ENCODE data around the gene XYLT2. TPM values are rescaled to one million over a fixed set of nuclear protein-coding genes. Genes with fewer than 3 reads are reported as not detected.

XYLT2 gene
- total and polyA plus RNA-seq, 2 experiments from 2014 or later, result 14.2 to 44.9 TPM

- TF ChIP-seq ETS1 (IDR thresholded peaks at IDR 0.05) (no peak), EZH2phosphoT487 (IDR thresholded peaks at IDR 0.05; ENCODE audit: unreplicated experiment) (no peak), POLR2AphosphoS5 (IDR thresholded peaks at IDR 0.05; ENCODE audit: low read depth) (no peak), REST (IDR thresholded peaks at IDR 0.05; ENCODE audit: unreplicated experiment) (no peak), CREB1 (CRISPR knock-in tag; IDR thresholded peaks at IDR 0.05; ENCODE audit: low read depth) (no peak), ZNF114 (CRISPR knock-in tag; IDR thresholded peaks at IDR 0.05) (no peak), JUNB (IDR thresholded peaks at IDR 0.05; ENCODE audit: unreplicated experiment) (no peak)
Measured at GRCh38 chr17:50367401-50367800, 21.5 kb downstream of the XYLT2 start (continued).

GRCh38 chr17:50370052-50370451, 24.1 kb downstream of the XYLT2 start:
- no peak overlapping the region for H3K27ac ChIP-seq (ENCODE audit: low read depth)
- no peak overlapping the region for H3K27ac Mint-ChIP-seq
- DNase-seq (ENCODE audit: low spot score) (no peak), ATAC-seq (no peak)
- H3K4me3 Mint-ChIP-seq, result no peak overlapping the region; the same call in 2 of the 3 replicates
- no peak overlapping the region for H3K4me2 ChIP-seq
- H3K4me1 ChIP-seq (ENCODE audit: insufficient read depth), result peaks cover 13% of the 10 kb centered on the region
- no peak overlapping the region for H3K4me3 ChIP-seq
- peaks cover 20% of the 10 kb centered on the region for H3K79me2 ChIP-seq (replicated peaks; ENCODE audit: insufficient read depth)
- no peaks in the 10 kb centered on the region for H3K9me3 Mint-ChIP-seq
- H3K4me1 Mint-ChIP-seq, result peaks cover 20% of the 10 kb centered on the region
- H3K36me3 ChIP-seq (ENCODE audit: insufficient read depth), result peaks cover 22% of the 10 kb centered on the region; the same call in 1 of the 2 replicates
- H3F3A ChIP-seq (replicated peaks; ENCODE audit: low read depth), result no peaks in the 10 kb centered on the region
- peaks cover 51% of the 10 kb centered on the region for H3K36me3 Mint-ChIP-seq (ENCODE audit: low read depth)
- H2AFZ ChIP-seq, result no peak overlapping the region
- H4K20me1 ChIP-seq (replicated peaks; ENCODE audit: insufficient read depth), result peaks cover 9% of the 10 kb centered on the region
- TF ChIP-seq ZNF462 (CRISPR knock-in tag; IDR thresholded peaks at IDR 0.05), result no peak
- no peak for TF ChIP-seq ETS1 (IDR thresholded peaks at IDR 0.05)
- TF ChIP-seq EZH2phosphoT487 (IDR thresholded peaks at IDR 0.05; ENCODE audit: unreplicated experiment), result no peak
- TF ChIP-seq EZH2 (IDR thresholded peaks at IDR 0.05; ENCODE audit: low read depth, unreplicated experiment), result no peak
- TF ChIP-seq CTCF (conservative IDR thresholded peaks at IDR 0.05; ENCODE audit: low read depth in 2 of 2), result no peak
- no peak for TF ChIP-seq ZNF114 (CRISPR knock-in tag; IDR thresholded peaks at IDR 0.05)
- TF ChIP-seq NANOG (IDR thresholded peaks at IDR 0.05; ENCODE audit: borderline replicate concordance), result no peak
- H3K27me3 ChIP-seq (ENCODE audit: insufficient read depth), result no peaks in the 10 kb centered on the region
- H3K9me2 ChIP-seq (ENCODE audit: insufficient read depth), result no peaks in the 10 kb centered on the region
- H3K27me3 Mint-ChIP-seq (ENCODE audit: insufficient read depth, low read depth, poor library complexity), result peaks cover 11% of the 10 kb centered on the region
